ENCODE results near the gene DMRTA2.

The DMRTA2 gene

DNA sequence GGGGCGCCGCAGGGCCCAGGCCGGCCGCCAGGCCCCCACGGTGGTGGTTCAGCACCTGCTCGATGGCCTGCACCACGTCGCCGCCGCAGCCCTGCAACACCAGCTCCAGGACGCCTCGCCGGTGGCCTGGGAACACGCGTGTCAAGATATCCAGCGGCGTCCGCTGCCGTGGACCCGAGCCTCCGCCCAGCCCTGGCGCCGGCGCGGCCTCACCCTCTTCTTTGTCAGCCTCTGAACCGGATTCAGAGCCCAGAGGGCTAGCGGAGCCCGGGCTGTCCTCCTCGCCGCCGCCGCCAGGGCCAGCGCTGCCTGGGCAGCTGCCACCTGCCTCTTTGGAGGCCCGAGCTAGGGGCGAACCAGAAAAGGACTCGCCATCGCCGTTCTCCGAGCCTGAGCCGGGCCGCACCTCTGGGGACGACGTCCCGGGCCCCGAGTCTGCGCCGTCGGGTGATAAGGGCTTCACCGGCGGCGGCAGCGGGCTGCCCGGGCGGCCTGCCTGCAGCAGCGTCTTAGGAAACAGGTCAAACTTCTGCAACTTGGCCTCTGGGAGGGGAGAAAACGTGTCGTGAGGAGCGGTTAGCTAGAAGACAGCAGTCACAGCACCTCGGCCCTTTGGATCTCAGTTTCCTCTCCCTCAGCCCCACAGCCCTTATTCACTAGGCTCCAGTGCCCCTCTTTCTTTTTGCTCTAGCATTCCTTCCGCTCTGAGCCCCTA lies 3.9 kb downstream of the DMRTA2 start:
- no peak for TF ChIP-seq POLR2A (IDR thresholded peaks at IDR 0.05; ENCODE audit: low read depth, low read length)
- TF ChIP-seq TAF1 (IDR thresholded peaks at IDR 0.05; ENCODE audit: low read depth, low read length), result no peak
- no peak for TF ChIP-seq PAX5 (IDR thresholded peaks at IDR 0.05; ENCODE audit: insufficient read depth, low read length, severe bottlenecking)
- TF ChIP-seq POLR2AphosphoS5 (IDR thresholded peaks at IDR 0.05; ENCODE audit: low read depth, low read length), result no peak
- no peak for TF ChIP-seq POU2F2 (IDR thresholded peaks at IDR 0.05; ENCODE audit: low read depth, low read length)
- no peak for TF ChIP-seq SPI1 (IDR thresholded peaks at IDR 0.05; ENCODE audit: low read depth, low read length)
- DNase-seq (ENCODE audit: insufficient read length, low spot score) (no peak), FAIRE-seq (no peak)

DNA sequence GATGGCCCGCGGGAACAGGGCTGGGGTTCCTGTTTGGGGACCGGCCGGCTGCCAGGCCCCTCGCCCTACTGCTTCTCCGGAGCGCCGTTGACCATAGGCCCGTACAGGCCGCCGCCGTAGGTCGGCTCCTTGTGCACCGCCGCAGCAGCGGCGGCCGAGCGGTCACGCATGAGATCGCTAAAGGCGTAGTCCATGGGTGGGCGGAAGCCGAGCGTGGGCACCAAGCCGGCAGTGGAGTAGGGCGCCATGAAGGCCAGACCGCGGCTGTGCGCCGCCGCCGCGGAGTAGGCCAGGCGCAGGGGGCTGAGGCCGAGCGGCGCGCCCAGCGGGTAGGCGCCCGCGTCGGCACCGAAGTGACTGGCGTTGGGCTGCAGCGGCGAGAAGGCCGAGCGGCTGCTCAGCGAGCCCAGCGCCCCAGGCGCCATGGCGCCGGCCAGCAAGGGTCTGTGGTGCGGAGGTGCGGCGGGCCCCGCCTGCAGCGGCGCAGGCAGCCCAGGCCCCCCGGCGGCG lies 4.6 kb downstream of the DMRTA2 start:
- DNase-seq (ENCODE audit: insufficient read length, low spot score), result peak; percentile 32
- no peak for FAIRE-seq
- TF ChIP-seq TAF1 (IDR thresholded peaks at IDR 0.05; ENCODE audit: low read depth, low read length) (no peak), POU2F2 (IDR thresholded peaks at IDR 0.05; ENCODE audit: low read depth, low read length) (no peak), SPI1 (IDR thresholded peaks at IDR 0.05; ENCODE audit: low read depth, low read length) (no peak), POLR2A (IDR thresholded peaks at IDR 0.05; ENCODE audit: low read depth, low read length) (no peak), POLR2AphosphoS5 (IDR thresholded peaks at IDR 0.05; ENCODE audit: low read depth, low read length) (no peak), PAX5 (IDR thresholded peaks at IDR 0.05; ENCODE audit: insufficient read depth, low read length, severe bottlenecking) (no peak)

DNA sequence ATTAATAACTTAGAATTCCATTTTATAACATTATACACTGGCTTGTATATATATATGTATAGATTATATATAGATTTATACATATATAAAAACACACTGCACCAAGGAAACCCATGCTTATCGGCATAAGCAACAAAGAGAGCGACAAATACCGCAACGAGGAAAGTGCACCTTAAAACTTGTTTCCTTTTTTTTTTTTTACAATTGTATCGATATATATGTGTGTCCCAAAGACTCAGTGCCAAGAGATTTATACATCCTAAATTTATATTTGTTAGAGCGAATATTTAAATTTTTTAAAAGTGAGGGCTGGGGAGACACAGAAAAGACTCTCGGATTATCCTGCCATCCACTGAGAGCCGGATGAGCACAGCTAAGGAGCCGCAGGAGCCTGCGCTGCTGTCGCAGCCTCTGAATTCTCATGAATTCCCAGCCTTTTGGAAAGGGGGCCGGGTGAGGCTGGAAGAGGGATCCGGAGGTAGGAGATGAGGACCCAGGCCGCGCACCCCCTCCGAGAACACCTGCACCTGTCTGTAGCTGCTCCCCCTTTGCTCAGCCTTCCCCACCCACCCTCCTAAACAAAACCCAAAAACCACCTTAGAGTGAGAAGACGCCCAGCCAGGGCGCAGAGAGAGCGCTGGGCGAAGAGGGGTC lies 5.2 kb downstream of the DMRTA2 start:
- FAIRE-seq (no peak), DNase-seq (ENCODE audit: insufficient read length, low spot score) (no peak)
- no peak for TF ChIP-seq POLR2AphosphoS5 (IDR thresholded peaks at IDR 0.05; ENCODE audit: low read depth, low read length)

DNA sequence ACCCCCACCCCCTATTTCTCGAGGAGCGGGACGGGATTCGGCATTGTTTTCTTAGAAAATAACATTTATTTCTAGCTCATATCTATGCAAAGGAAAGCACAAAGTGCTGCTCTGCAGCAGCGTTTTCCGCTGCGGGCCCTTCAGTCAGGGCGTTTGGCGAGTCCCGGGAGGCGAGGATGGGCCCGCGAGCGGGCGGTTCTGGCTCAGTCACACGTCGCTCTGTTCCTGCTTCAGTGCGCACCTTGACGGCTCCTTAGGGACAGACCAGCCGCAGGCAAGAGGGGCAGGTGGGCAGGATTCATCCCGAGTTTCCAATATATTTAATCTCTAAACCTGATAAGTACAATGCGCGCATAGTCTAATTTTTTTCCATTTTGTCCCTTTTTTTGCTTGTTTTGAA lies 5.7 kb downstream of the DMRTA2 start:
- FAIRE-seq (no peak), DNase-seq (ENCODE audit: insufficient read length, low spot score) (no peak)
- TF ChIP-seq POLR2AphosphoS5 (IDR thresholded peaks at IDR 0.05; ENCODE audit: low read depth, low read length) (no peak), PAX5 (IDR thresholded peaks at IDR 0.05; ENCODE audit: insufficient read depth, low read length, severe bottlenecking) (no peak), SPI1 (IDR thresholded peaks at IDR 0.05; ENCODE audit: low read depth, low read length) (no peak), POU2F2 (IDR thresholded peaks at IDR 0.05; ENCODE audit: low read depth, low read length) (no peak), TAF1 (IDR thresholded peaks at IDR 0.05; ENCODE audit: low read depth, low read length) (no peak), POLR2A (IDR thresholded peaks at IDR 0.05; ENCODE audit: low read depth, low read length) (no peak)

DNA sequence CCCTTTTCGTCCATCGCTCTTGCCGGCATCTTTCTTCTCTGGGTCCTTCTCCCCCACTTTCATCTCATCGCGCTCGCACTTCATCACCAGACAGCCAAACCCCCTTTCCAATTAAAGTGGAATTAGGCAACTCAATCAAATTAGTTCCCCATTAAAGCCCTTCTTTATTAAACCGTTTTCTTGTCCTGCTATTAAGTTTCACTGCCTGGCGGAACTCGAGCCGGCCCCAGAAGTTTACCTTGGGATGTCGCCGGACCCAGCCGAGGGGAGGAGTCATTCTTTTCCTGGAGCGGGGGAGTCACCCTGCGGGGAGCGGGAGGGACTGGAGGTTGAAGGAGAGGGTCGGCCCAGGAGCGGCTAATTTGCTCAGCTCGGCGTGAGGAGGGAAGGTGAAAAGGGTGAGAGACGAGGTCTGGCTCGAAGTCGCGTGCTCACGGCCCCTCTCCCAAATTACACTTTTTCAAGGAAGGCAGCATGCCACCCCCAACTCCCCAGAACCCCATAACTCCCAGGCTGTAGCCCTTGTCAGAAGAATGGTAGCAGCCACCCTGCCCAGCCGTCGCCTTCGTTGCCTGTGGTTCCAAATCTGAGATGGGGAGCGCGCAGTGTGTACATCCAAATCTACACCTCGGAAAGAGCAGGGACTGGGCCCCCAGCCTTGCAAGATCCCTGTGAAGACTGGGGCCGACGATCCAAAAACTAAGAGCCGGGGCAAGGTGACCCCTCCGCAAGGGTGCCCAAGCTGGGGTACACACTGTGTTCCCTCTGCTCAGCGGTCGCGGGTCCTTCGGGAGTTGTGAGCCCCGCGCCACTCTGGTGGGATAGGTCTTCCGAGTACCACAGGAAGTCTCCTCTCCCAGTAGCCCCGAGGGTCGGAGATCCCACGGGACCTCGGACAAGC lies 6.4 kb downstream of the DMRTA2 start:
- DNase-seq (ENCODE audit: insufficient read length, low spot score) (no peak), FAIRE-seq (no peak)
- TF ChIP-seq POLR2A (IDR thresholded peaks at IDR 0.05; ENCODE audit: low read depth, low read length) (no peak), POU2F2 (IDR thresholded peaks at IDR 0.05; ENCODE audit: low read depth, low read length) (no peak), TAF1 (IDR thresholded peaks at IDR 0.05; ENCODE audit: low read depth, low read length) (no peak), PAX5 (IDR thresholded peaks at IDR 0.05; ENCODE audit: insufficient read depth, low read length, severe bottlenecking) (no peak), POLR2AphosphoS5 (IDR thresholded peaks at IDR 0.05; ENCODE audit: low read depth, low read length) (no peak), SPI1 (IDR thresholded peaks at IDR 0.05; ENCODE audit: low read depth, low read length) (no peak)

DNA sequence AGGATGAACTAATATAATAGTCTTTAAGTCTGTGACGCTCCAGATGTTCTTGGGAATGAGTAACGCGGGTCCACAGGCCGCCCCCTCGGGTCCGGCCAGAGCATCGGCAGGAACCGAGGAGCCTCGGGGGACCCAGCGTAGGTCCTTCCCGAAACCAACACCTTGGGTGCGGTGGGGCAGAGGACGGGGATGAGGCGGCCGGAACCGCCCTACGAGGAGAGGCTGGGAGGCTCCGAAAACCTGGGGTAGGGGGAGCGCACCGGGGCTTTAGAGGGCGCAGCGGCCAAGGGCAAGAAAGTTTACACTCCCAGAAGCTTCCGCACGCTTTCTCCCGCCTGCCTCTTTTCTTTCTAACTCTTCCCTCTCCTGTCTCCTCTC lies 7.1 kb downstream of the DMRTA2 start:
- FAIRE-seq, result no peak
- TF ChIP-seq SPI1 (IDR thresholded peaks at IDR 0.05; ENCODE audit: low read depth, low read length) (no peak), POLR2A (IDR thresholded peaks at IDR 0.05; ENCODE audit: low read depth, low read length) (no peak), POU2F2 (IDR thresholded peaks at IDR 0.05; ENCODE audit: low read depth, low read length) (no peak), TAF1 (IDR thresholded peaks at IDR 0.05; ENCODE audit: low read depth, low read length) (no peak), POLR2AphosphoS5 (IDR thresholded peaks at IDR 0.05; ENCODE audit: low read depth, low read length) (no peak), PAX5 (IDR thresholded peaks at IDR 0.05; ENCODE audit: insufficient read depth, low read length, severe bottlenecking) (no peak)
- no peak for DNase-seq (ENCODE audit: insufficient read length, low spot score)

DNA sequence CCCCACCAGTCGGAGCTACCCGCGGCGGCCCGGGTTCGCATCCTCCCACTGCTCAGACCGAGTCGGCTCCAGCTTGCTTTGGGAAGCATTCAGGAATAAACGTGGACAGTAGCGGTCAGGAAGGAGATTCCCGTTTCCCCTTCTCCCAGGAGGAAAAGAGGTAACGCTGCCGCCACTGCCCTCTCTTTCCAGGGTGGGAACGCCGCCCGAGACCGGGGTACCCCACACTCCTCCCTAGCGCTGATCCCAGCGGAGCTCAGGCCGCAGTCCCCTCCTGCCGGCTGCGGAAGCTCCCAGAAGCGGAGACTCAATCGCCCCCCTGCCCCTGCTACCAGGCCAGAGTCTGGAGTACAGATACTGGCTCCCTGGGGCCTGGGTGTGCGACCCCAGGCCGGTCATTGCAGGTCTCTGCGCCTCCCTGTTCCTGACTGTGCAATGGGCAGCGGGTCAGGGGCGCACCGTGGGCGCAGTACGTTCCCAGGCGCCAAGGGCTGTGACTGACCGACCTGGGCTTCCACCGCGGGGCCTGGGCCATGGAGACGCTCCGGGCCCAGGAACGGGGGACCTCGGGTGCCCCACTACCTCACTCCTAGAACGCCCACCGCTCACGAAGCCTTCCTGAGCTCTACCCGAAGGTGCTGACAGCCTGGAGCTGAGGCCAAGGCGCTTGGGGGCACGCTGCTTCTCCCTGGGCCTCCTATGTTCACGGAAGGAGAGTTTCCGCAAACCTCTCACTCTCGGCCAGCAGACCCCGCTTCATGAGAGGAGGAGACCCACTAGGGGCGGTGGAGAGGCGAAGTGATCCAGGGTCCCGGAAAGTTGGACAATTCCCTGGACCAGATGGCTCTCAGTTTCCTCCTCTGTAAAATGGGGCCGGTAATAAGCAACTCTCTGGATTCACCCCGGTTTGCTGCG lies 7.8 kb downstream of the DMRTA2 start:
- DNase-seq (ENCODE audit: insufficient read length, low spot score), result no peak
- no peak for FAIRE-seq
- TF ChIP-seq PAX5 (IDR thresholded peaks at IDR 0.05; ENCODE audit: insufficient read depth, low read length, severe bottlenecking), result no peak

DNA sequence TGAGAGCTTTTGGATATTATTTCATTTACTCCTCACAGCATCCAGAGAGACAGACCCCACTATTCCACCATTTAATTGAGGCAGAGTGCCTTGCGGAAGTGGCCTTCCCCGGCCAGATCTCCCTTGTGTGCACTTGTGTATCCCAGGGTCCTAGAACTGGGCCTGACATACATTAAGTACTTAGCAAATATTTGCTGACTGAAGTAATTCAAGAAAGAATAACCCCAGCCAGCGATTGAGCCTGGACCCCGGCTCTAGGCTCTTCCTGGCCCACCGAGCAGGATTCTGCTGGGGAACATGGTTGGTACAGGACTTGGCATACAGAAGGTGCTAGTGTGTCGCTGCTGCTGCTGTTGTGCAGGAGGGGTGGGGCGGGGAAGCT lies 8.4 kb downstream of the DMRTA2 start:
- DNase-seq (ENCODE audit: insufficient read length, low spot score) (no peak), FAIRE-seq (no peak)
- no peak for TF ChIP-seq POLR2A (IDR thresholded peaks at IDR 0.05; ENCODE audit: low read depth, low read length)
- TF ChIP-seq SPI1 (IDR thresholded peaks at IDR 0.05; ENCODE audit: low read depth, low read length), result no peak
- TF ChIP-seq POLR2AphosphoS5 (IDR thresholded peaks at IDR 0.05; ENCODE audit: low read depth, low read length), result no peak
- TF ChIP-seq PAX5 (IDR thresholded peaks at IDR 0.05; ENCODE audit: insufficient read depth, low read length, severe bottlenecking), result no peak
- no peak for TF ChIP-seq TAF1 (IDR thresholded peaks at IDR 0.05; ENCODE audit: low read depth, low read length)
- TF ChIP-seq POU2F2 (IDR thresholded peaks at IDR 0.05; ENCODE audit: low read depth, low read length), result no peak
